LNCAP (cell line): ENCODE results near the gene DCDC2C.

ENCODE experiments used
- CTCF ChIP-seq: fragments of 450-650 bp; IDR thresholded peaks from 2 replicates; pipeline ENCODE4 v1.5.1; 2017; ENCODE audit warnings: mild to moderate bottlenecking

The DCDC2C gene

GRCh38 chr2:3871002-3871401 lies 167.6 kb downstream of the DCDC2C start:
- no peak for TF ChIP-seq CTCF

- TF ChIP-seq CTCF: no peak
Observed at GRCh38 chr2:3872451-3872850, 169.1 kb downstream of the DCDC2C start.

- TF ChIP-seq CTCF: no peak
Observed at GRCh38 chr2:3873899-3874298, 170.5 kb downstream of the DCDC2C start.

- TF ChIP-seq CTCF: no peak
Observed at GRCh38 chr2:3876221-3876620, 172.8 kb downstream of the DCDC2C start.

- no peak for TF ChIP-seq CTCF
Observed at GRCh38 chr2:3876685-3877084, 173.3 kb downstream of the DCDC2C start.

GRCh38 chr2:3885629-3886628 lies 182.6 kb downstream of the DCDC2C start:
- no peak for TF ChIP-seq CTCF

- TF ChIP-seq CTCF: no peak
Observed at GRCh38 chr2:3895021-3895420, 191.6 kb downstream of the DCDC2C start.
